Effector memory CD4-positive, alpha-beta T cell (primary cell): ENCODE measurements around the gene SMAD5.

ENCODE experiments used
- DNase-seq, 3 donors: peaks; one replicate each; pipeline ENCODE4 v3.0.0-alpha.2; 2020
- H3K27ac ChIP-seq: 2 replicates; pipeline ENCODE4 v1.7.0; 2013; ENCODE audit warnings: mild to moderate bottlenecking, low read length, moderate library complexity; ENCODE audit not compliant: insufficient read depth, poor library complexity, severe bottlenecking
- H3K27me3 ChIP-seq: replicated peaks from 2 replicates; pipeline ENCODE4 v1.7.0; 2013; ENCODE audit warnings: mild to moderate bottlenecking, low read length; ENCODE audit not compliant: insufficient read depth, control insufficient read depth, poor library complexity, severe bottlenecking
- H3K36me3 ChIP-seq: 2 replicates; pipeline ENCODE4 v1.7.0; 2013; ENCODE audit warnings: mild to moderate bottlenecking, low read length, moderate library complexity; ENCODE audit not compliant: control insufficient read depth, insufficient read depth
- H3K4me1 ChIP-seq: 2 replicates; pipeline ENCODE4 v1.7.0; 2013; ENCODE audit warnings: low read length, mild to moderate bottlenecking; ENCODE audit not compliant: control insufficient read depth, insufficient read depth, poor library complexity, severe bottlenecking
- H3K4me3 ChIP-seq: 2 replicates; pipeline ENCODE4 v1.7.0; 2013; ENCODE audit warnings: low read length, low read depth, mild to moderate bottlenecking; ENCODE audit not compliant: insufficient read depth, poor library complexity, severe bottlenecking
- H3K9me3 ChIP-seq: 2 replicates; pipeline ENCODE4 v1.7.0; 2013; ENCODE audit warnings: mild to moderate bottlenecking, low read length, moderate library complexity; ENCODE audit not compliant: control insufficient read depth

Gene SMAD5

GRCh38 chr5:136099870-136100269, 32.8 kb upstream of the SMAD5 start:
- no peaks in the 10 kb centered on the region for H3K36me3 ChIP-seq
- H3K9me3 ChIP-seq: no peaks in the 10 kb centered on the region
- H3K27ac ChIP-seq: no peak overlapping the region
- no peak overlapping the region for H3K4me3 ChIP-seq
- no peak for DNase-seq
- no peaks in the 10 kb centered on the region for H3K27me3 ChIP-seq
- H3K4me1 ChIP-seq: no peaks in the 10 kb centered on the region

GRCh38 chr5:136101884-136102283, 30.8 kb upstream of the SMAD5 start:
- H3K9me3 ChIP-seq: no peaks in the 10 kb centered on the region
- DNase-seq: no peak
- no peaks in the 10 kb centered on the region for H3K36me3 ChIP-seq
- no peak overlapping the region for H3K27ac ChIP-seq
- H3K4me1 ChIP-seq: no peaks in the 10 kb centered on the region
- H3K27me3 ChIP-seq: no peaks in the 10 kb centered on the region
- H3K4me3 ChIP-seq: no peak overlapping the region

- no peak overlapping the region for H3K4me3 ChIP-seq
- H3K4me1 ChIP-seq: no peaks in the 10 kb centered on the region
- no peak overlapping the region for H3K27ac ChIP-seq
- H3K36me3 ChIP-seq: no peaks in the 10 kb centered on the region
- no peaks in the 10 kb centered on the region for H3K9me3 ChIP-seq
- no peak for DNase-seq
- H3K27me3 ChIP-seq: no peaks in the 10 kb centered on the region
Observed at GRCh38 chr5:136103118-136103517, 29.5 kb upstream of the SMAD5 start.

GRCh38 chr5:136104306-136104965, 28.2 kb upstream of the SMAD5 start:
- no peak for DNase-seq
- Histone ChIP-seq H3K27me3 (no peaks in the 10 kb centered on the region), H3K4me3 (no peak overlapping the region), H3K4me1 (no peaks in the 10 kb centered on the region), H3K36me3 (no peaks in the 10 kb centered on the region), H3K27ac (no peak overlapping the region), H3K9me3 (no peaks in the 10 kb centered on the region)

- H3K27ac ChIP-seq: no peak overlapping the region
- no peaks in the 10 kb centered on the region for H3K27me3 ChIP-seq
- no peaks in the 10 kb centered on the region for H3K9me3 ChIP-seq
- DNase-seq: no peak
- H3K4me3 ChIP-seq: no peak overlapping the region
- no peaks in the 10 kb centered on the region for H3K36me3 ChIP-seq
- no peaks in the 10 kb centered on the region for H3K4me1 ChIP-seq
Observed at GRCh38 chr5:136106351-136107031, 26.2 kb upstream of the SMAD5 start.

DNA sequence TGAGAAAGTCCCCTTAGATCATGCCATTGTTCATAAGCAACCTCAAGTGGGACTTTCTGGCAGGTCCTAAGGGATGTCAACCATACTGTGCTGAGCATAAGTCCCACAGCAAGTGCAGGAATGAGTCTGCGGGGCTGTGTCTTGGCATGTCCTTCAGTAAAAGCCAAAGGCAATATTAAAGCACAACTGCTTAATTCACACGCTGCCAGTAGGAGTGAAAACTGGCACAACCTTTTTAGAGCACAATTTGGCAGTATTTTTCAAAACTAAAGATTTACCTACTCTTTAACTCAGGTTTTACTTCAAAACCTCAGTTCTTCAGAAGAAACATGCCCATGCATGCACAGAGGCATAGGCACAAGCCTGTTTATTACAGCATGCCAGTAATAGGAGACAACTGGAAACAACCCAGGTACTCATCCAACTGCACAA, 24.4 kb upstream of the SMAD5 start:
- H3K4me3 ChIP-seq: no peak overlapping the region
- H3K4me1 ChIP-seq: no peaks in the 10 kb centered on the region
- no peaks in the 10 kb centered on the region for H3K27me3 ChIP-seq
- no peaks in the 10 kb centered on the region for H3K36me3 ChIP-seq
- H3K9me3 ChIP-seq: no peaks in the 10 kb centered on the region
- no peak for DNase-seq
- H3K27ac ChIP-seq: no peak overlapping the region

- H3K27me3 ChIP-seq: no peaks in the 10 kb centered on the region
- DNase-seq: no peak
- H3K4me3 ChIP-seq: no peak overlapping the region
- H3K36me3 ChIP-seq: no peaks in the 10 kb centered on the region
- H3K9me3 ChIP-seq: no peaks in the 10 kb centered on the region
- H3K27ac ChIP-seq: no peak overlapping the region
- no peaks in the 10 kb centered on the region for H3K4me1 ChIP-seq
Observed at GRCh38 chr5:136108766-136109165, 23.9 kb upstream of the SMAD5 start.

- Histone ChIP-seq H3K27ac (no peak overlapping the region), H3K4me1 (no peaks in the 10 kb centered on the region), H3K9me3 (no peaks in the 10 kb centered on the region), H3K36me3 (no peaks in the 10 kb centered on the region), H3K27me3 (no peaks in the 10 kb centered on the region), H3K4me3 (no peak overlapping the region)
- no peak for DNase-seq
Observed at GRCh38 chr5:136109453-136110135, 23.1 kb upstream of the SMAD5 start.

GRCh38 chr5:136113606-136114005, 19.0 kb upstream of the SMAD5 start:
- no peak overlapping the region for H3K27ac ChIP-seq
- no peak overlapping the region for H3K4me3 ChIP-seq
- DNase-seq: no peak
- H3K4me1 ChIP-seq: no peaks in the 10 kb centered on the region
- no peaks in the 10 kb centered on the region for H3K9me3 ChIP-seq
- H3K36me3 ChIP-seq: no peaks in the 10 kb centered on the region
- H3K27me3 ChIP-seq: no peaks in the 10 kb centered on the region
